Measurements from ENCODE around the gene AKAP13. TPM values are rescaled to one million over a fixed set of nuclear protein-coding genes. Genes with fewer than 3 reads are reported as not detected.

The AKAP13 gene
- total and polyA plus RNA-seq, 2 of the 8 experiments (the other 6 are each of a cell fraction or from before 2014, with no cell fraction given) = 14.0 to 46.2 TPM

DNA sequence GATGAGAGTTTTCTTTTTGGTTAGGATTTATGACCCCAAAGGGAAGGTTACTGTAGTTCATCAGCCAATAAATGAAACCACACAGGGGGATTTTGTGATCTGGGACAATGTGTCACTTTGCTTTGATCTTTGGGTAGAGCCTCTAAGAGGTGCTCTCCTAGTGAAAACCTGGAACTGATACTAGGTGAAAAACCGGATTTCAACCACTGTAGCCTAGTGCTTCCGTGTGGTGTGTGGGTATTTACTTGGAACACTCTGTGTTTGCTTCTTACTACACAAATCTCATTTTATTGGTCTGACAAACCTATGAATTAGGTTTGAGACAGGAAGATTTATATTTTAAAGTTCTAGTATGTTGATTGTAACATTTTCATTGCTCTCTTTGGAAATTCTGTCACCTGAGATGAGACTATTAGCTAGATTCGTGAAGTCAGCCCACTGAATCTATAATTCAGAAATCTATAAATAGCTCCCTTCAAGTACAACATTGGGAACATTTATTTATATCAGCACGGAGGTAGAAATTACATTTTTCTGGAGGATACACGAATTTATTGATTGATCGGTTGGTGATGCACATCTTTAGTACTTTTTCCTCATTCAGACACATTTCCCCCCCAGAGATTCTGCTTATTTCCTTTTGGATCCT, 119.8 kb downstream of the AKAP13 start (continued):
- no peak for TF ChIP-seq CTCF (IDR thresholded peaks at IDR 0.05; ENCODE audit: control extremely low read depth in 1 of 3, insufficient read depth in 1 of 3, low read depth in 1 of 3, low read length in 3 of 3)
- TF ChIP-seq JUND (IDR thresholded peaks at IDR 0.05; ENCODE audit: low read length) = no peak
- no peak for TF ChIP-seq RBBP5 (IDR thresholded peaks at IDR 0.05; ENCODE audit: borderline replicate concordance, low read depth, low read length)
- TF ChIP-seq HDAC2 (IDR thresholded peaks at IDR 0.05; ENCODE audit: borderline replicate concordance in 1 of 2, low read depth in 2 of 2, low read length in 2 of 2) = no peak
- TF ChIP-seq CEBPB (IDR thresholded peaks at IDR 0.05; ENCODE audit: low read depth, low read length) = no peak
- TF ChIP-seq GTF2F1 (IDR thresholded peaks at IDR 0.05; ENCODE audit: borderline replicate concordance, low read depth, low read length) = no peak
- no peak for TF ChIP-seq TCF12 (IDR thresholded peaks at IDR 0.05; ENCODE audit: low read depth, low read length)
- TF ChIP-seq TAF7 (optimal IDR thresholded peaks at IDR 0.05; ENCODE audit: borderline replicate concordance, low read depth, low read length) = no peak
- TF ChIP-seq FOSL1 (IDR thresholded peaks at IDR 0.05; ENCODE audit: insufficient read depth, low read depth, low read length) = no peak
- no peak for TF ChIP-seq SP1 (IDR thresholded peaks at IDR 0.05; ENCODE audit: low read depth, low read length)

Data from H1 (cell line).